ENCODE measurements around the gene SMARCB1.

Gene SMARCB1

GRCh38 chr22:23749841-23750301 is 36.9 kb upstream of the SMARCB1 start:
- peak overlapping the region; percentile 81 for H3K4me3 ChIP-seq (ENCODE audit: low read depth, low read length)
- no peak for TF ChIP-seq CTCF (IDR thresholded peaks at IDR 0.05; ENCODE audit: low read depth, low read length)

- peak overlapping the region; percentile 81 for H3K4me3 ChIP-seq (ENCODE audit: low read depth, low read length)
- TF ChIP-seq CTCF (IDR thresholded peaks at IDR 0.05; ENCODE audit: low read depth, low read length): no peak
These were observed 36.4 kb upstream of the SMARCB1 start for GRCh38 chr22:23750367-23750713.

GRCh38 chr22:23750714-23751440 is 35.9 kb upstream of the SMARCB1 start, which contains the start of gene ZNF70:
Gene ZNF70 (minus strand): TSS chr22:23751112. CDS start chr22:23745140, 5,972 bp downstream.
- TF ChIP-seq CTCF (IDR thresholded peaks at IDR 0.05; ENCODE audit: low read depth, low read length): no peak
- peak within 1 kb of the TSS; percentile 81 for H3K4me3 ChIP-seq (ENCODE audit: low read depth, low read length)

GRCh38 chr22:23751441-23751996 is 35.2 kb upstream of the SMARCB1 start:
- TF ChIP-seq CTCF (IDR thresholded peaks at IDR 0.05; ENCODE audit: low read depth, low read length): no peak
- peak overlapping the region; percentile 81 for H3K4me3 ChIP-seq (ENCODE audit: low read depth, low read length)

GRCh38 chr22:23752090-23752691 is 34.6 kb upstream of the SMARCB1 start:
- H3K4me3 ChIP-seq (ENCODE audit: low read depth, low read length): no peak overlapping the region
- no peak for TF ChIP-seq CTCF (IDR thresholded peaks at IDR 0.05; ENCODE audit: low read depth, low read length)

- H3K4me3 ChIP-seq (ENCODE audit: low read depth, low read length): no peak overlapping the region
- TF ChIP-seq CTCF (IDR thresholded peaks at IDR 0.05; ENCODE audit: low read depth, low read length): no peak
These were observed 34.0 kb upstream of the SMARCB1 start for GRCh38 chr22:23752750-23753149.

- no peak overlapping the region for H3K4me3 ChIP-seq (ENCODE audit: low read depth, low read length)
- no peak for TF ChIP-seq CTCF (IDR thresholded peaks at IDR 0.05; ENCODE audit: low read depth, low read length)
These were observed 33.4 kb upstream of the SMARCB1 start for GRCh38 chr22:23753385-23753784.

Data from WI38 (cell line).